Measurements from ENCODE around the gene NAA15.
"Not testable (repeated sequence)": the region's sequence is repeated elsewhere in the genome, so short reads cannot be mapped to it uniquely, and the experiment has no call there.

GRCh38 chr4:139414671-139415210 lies 113.4 kb downstream of the NAA15 start:
- TF ChIP-seq POLR2A (IDR thresholded peaks at IDR 0.05; ENCODE audit: low read length); GATA1 (IDR thresholded peaks at IDR 0.05; ENCODE audit: low read depth, low read length): not testable (repeated sequence)

Measured in erythroblast (primary cell).